HEK293 (cell line): ENCODE measurements around the gene USHBP1.

Source experiments
- IKZF3 ChIP-seq: fragments of 450-650 bp; IDR thresholded peaks from 2 replicates; pipeline ENCODE4 v1.5.0; 2018; ENCODE audit warnings: missing biosample characterization, mild to moderate bottlenecking, missing genetic modification characterization, moderate library complexity
- KLF10 ChIP-seq: fragments of 450-650 bp; IDR thresholded peaks from 2 replicates; pipeline ENCODE4 v1.5.1; 2018; ENCODE audit warnings: missing biosample characterization, mild to moderate bottlenecking, missing genetic modification characterization
- KLF16 ChIP-seq: fragments of 450-650 bp; formaldehyde crosslinking; IDR thresholded peaks from 2 replicates; pipeline ENCODE4 v1.5.1; 2017; ENCODE audit warnings: missing biosample characterization, missing genetic modification characterization
- SP2 ChIP-seq: fragments of 450-650 bp; formaldehyde crosslinking; IDR thresholded peaks from 2 replicates; pipeline ENCODE4 v1.5.1; 2016; ENCODE audit warnings: missing biosample characterization, missing genetic modification characterization
- ZBTB21 ChIP-seq: fragments of 450-650 bp; formaldehyde crosslinking; IDR thresholded peaks from 2 replicates; pipeline ENCODE4 v1.5.1; 2017; ENCODE audit warnings: missing biosample characterization, missing genetic modification characterization
- ZNF157 ChIP-seq: fragments of 450-650 bp; formaldehyde crosslinking; IDR thresholded peaks from 2 replicates; pipeline ENCODE4 v1.5.1; 2016; ENCODE audit warnings: missing biosample characterization, missing genetic modification characterization
- ZNF169 ChIP-seq: fragments of 450-650 bp; formaldehyde crosslinking; IDR thresholded peaks from 2 replicates; pipeline ENCODE4 v1.5.1; 2016; ENCODE audit warnings: missing biosample characterization, missing genetic modification characterization
- ZNF19 ChIP-seq: fragments of 450-650 bp; formaldehyde crosslinking; IDR thresholded peaks from 2 replicates; pipeline ENCODE4; 2016; ENCODE audit warnings: missing biosample characterization, missing genetic modification characterization, low read depth
- ZNF248 ChIP-seq: fragments of 450-650 bp; formaldehyde crosslinking; IDR thresholded peaks from 2 replicates; pipeline ENCODE4 v1.5.1; 2017; ENCODE audit warnings: missing biosample characterization, missing genetic modification characterization
- ZNF366 ChIP-seq: fragments of 450-650 bp; formaldehyde crosslinking; conservative IDR thresholded peaks from 2 replicates; pipeline ENCODE4 v1.5.1; 2016; ENCODE audit warnings: missing biosample characterization, missing genetic modification characterization
- ZNF473 ChIP-seq: fragments of 450-650 bp; formaldehyde crosslinking; IDR thresholded peaks from 2 replicates; pipeline ENCODE4 v1.5.1; 2017; ENCODE audit warnings: missing biosample characterization, missing genetic modification characterization
- ZNF510 ChIP-seq: fragments of 450-650 bp; formaldehyde crosslinking; IDR thresholded peaks from 2 replicates; pipeline ENCODE4 v1.5.1; 2018; ENCODE audit warnings: mild to moderate bottlenecking, missing genetic modification characterization, missing biosample characterization; ENCODE audit not compliant: insufficient replicate concordance
- ZNF549 ChIP-seq: fragments of 450-650 bp; IDR thresholded peaks from 2 replicates; pipeline ENCODE4 v1.5.1; 2018; ENCODE audit warnings: missing biosample characterization, missing genetic modification characterization, mild to moderate bottlenecking, inconsistent platforms, moderate library complexity
- ZNF610 ChIP-seq: fragments of 450-650 bp; formaldehyde crosslinking; IDR thresholded peaks from 2 replicates; pipeline ENCODE4 v1.5.1; 2016; ENCODE audit warnings: missing biosample characterization, missing genetic modification characterization, borderline replicate concordance
- ZNF747 ChIP-seq: fragments of 450-650 bp; formaldehyde crosslinking; IDR thresholded peaks from 2 replicates; pipeline ENCODE4 v1.5.1; 2016; ENCODE audit warnings: missing biosample characterization, missing genetic modification characterization
- ZNF792 ChIP-seq: fragments of 450-650 bp; formaldehyde crosslinking; IDR thresholded peaks from 2 replicates; pipeline ENCODE4 v1.5.1; 2016; ENCODE audit warnings: missing biosample characterization, missing genetic modification characterization
- ZXDB ChIP-seq: fragments of 450-650 bp; formaldehyde crosslinking; IDR thresholded peaks from 2 replicates; pipeline ENCODE4 v1.5.1; 2016; ENCODE audit warnings: missing biosample characterization, missing genetic modification characterization
- TF ChIP-seq, protein P1 (sequence below): fragments of 450-650 bp; formaldehyde crosslinking; IDR thresholded peaks from 2 replicates; pipeline ENCODE4 v1.5.1; 2016; ENCODE audit warnings: missing biosample characterization, missing genetic modification characterization
- TF ChIP-seq, protein P2 (sequence below): fragments of 450-650 bp; formaldehyde crosslinking; IDR thresholded peaks from 2 replicates; pipeline ENCODE4 v1.5.1; 2016; ENCODE audit warnings: missing biosample characterization, missing genetic modification characterization
- TF ChIP-seq, protein P3 (sequence below): fragments of 450-650 bp; formaldehyde crosslinking; IDR thresholded peaks from 2 replicates; pipeline ENCODE4 v1.5.1; 2016; ENCODE audit warnings: missing biosample characterization, missing genetic modification characterization
- TF ChIP-seq, protein P4 (sequence below): fragments of 450-650 bp; formaldehyde crosslinking; IDR thresholded peaks from 2 replicates; pipeline ENCODE4 v1.5.1; 2016; ENCODE audit warnings: missing biosample characterization, missing genetic modification characterization
- TF ChIP-seq, protein P5 (sequence below): fragments of 450-650 bp; formaldehyde crosslinking; IDR thresholded peaks from 2 replicates; pipeline ENCODE4 v1.5.1; 2016; ENCODE audit warnings: missing biosample characterization, missing genetic modification characterization, borderline replicate concordance
- TF ChIP-seq, protein P6 (sequence below): fragments of 450-650 bp; formaldehyde crosslinking; IDR thresholded peaks from 2 replicates; pipeline ENCODE4 v1.5.1; 2016; ENCODE audit warnings: missing biosample characterization, missing genetic modification characterization

USHBP1 gene

DNA sequence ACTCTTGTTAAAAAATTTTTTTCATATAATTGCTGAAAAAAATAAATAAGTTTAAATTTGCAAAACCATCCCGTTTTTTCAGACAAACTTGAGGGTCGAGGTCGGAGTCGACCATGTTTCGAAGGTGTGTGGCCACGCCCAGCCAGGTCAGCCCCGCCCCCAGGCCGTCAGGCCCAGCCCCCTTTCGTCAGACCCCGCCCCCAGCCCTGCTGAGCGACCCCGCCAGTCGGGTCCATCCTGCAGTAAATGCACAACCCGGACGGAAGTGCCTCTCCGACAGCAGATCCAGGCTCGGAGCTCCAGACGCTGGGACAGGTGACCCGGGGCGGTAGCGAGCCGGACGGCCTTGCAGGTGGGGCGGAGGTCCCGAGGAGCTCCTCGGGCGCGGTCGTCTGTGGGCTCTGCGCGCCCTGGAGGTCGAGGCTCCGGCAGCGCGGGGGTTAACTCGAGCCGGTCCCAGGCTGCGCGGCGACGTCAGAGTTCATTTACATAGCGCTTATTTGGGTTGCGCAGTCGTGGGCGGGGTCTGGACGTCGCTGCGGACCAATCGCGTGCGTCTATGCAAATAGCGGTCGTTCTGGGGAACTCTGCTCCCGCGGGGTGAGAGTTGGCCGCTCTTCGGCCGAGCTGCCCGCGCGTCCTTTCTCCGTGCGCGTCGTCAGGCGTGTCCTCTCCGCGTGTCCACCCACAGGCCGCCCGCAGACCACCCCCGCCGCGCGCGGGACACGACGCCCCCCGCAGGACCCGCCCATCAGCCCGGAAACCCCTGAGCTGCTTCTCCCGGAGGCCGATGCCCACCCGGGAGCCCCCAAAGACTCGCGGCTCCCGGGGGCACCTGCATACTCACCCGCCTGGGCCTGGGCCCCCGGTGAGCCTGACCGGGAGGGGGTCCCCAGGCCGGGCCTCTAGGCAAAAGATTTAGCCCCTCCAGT is 38.3 kb downstream of the USHBP1 start, which contains the start of gene OCEL1 (continued):
- TF ChIP-seq, protein P1, sequence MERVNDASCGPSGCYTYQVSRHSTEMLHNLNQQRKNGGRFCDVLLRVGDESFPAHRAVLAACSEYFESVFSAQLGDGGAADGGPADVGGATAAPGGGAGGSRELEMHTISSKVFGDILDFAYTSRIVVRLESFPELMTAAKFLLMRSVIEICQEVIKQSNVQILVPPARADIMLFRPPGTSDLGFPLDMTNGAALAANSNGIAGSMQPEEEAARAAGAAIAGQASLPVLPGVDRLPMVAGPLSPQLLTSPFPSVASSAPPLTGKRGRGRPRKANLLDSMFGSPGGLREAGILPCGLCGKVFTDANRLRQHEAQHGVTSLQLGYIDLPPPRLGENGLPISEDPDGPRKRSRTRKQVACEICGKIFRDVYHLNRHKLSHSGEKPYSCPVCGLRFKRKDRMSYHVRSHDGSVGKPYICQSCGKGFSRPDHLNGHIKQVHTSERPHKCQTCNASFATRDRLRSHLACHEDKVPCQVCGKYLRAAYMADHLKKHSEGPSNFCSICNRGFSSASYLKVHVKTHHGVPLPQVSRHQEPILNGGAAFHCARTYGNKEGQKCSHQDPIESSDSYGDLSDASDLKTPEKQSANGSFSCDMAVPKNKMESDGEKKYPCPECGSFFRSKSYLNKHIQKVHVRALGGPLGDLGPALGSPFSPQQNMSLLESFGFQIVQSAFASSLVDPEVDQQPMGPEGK, result peak; percentile 70
- TF ChIP-seq KLF16 (tag by site-specific recombination), result no peak; the same call in 1 of the 2 replicates
- TF ChIP-seq SP2 (tag by site-specific recombination), result peak; percentile 78
- TF ChIP-seq, protein P2, sequence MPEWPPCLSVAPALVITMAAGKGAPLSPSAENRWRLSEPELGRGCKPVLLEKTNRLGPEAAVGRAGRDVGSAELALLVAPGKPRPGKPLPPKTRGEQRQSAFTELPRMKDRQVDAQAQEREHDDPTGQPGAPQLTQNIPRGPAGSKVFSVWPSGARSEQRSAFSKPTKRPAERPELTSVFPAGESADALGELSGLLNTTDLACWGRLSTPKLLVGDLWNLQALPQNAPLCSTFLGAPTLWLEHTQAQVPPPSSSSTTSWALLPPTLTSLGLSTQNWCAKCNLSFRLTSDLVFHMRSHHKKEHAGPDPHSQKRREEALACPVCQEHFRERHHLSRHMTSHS (tag by site-specific recombination), result no peak
- TF ChIP-seq, protein P3, sequence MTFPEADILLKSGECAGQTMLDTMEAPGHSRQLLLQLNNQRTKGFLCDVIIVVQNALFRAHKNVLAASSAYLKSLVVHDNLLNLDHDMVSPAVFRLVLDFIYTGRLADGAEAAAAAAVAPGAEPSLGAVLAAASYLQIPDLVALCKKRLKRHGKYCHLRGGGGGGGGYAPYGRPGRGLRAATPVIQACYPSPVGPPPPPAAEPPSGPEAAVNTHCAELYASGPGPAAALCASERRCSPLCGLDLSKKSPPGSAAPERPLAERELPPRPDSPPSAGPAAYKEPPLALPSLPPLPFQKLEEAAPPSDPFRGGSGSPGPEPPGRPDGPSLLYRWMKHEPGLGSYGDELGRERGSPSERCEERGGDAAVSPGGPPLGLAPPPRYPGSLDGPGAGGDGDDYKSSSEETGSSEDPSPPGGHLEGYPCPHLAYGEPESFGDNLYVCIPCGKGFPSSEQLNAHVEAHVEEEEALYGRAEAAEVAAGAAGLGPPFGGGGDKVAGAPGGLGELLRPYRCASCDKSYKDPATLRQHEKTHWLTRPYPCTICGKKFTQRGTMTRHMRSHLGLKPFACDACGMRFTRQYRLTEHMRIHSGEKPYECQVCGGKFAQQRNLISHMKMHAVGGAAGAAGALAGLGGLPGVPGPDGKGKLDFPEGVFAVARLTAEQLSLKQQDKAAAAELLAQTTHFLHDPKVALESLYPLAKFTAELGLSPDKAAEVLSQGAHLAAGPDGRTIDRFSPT (tag by site-specific recombination), result peak; percentile 66
- no peak for TF ChIP-seq ZNF366 (tag by site-specific recombination)
- no peak for TF ChIP-seq ZNF157
- no peak for TF ChIP-seq ZNF473 (tag by site-specific recombination)
- TF ChIP-seq ZNF19 (tag by site-specific recombination), result no peak
- peak; percentile 86 for TF ChIP-seq IKZF3 (tag by site-specific recombination)
- TF ChIP-seq ZNF610, result peak; percentile 63; the same call in 1 of the 2 replicates
- TF ChIP-seq, protein P4, sequence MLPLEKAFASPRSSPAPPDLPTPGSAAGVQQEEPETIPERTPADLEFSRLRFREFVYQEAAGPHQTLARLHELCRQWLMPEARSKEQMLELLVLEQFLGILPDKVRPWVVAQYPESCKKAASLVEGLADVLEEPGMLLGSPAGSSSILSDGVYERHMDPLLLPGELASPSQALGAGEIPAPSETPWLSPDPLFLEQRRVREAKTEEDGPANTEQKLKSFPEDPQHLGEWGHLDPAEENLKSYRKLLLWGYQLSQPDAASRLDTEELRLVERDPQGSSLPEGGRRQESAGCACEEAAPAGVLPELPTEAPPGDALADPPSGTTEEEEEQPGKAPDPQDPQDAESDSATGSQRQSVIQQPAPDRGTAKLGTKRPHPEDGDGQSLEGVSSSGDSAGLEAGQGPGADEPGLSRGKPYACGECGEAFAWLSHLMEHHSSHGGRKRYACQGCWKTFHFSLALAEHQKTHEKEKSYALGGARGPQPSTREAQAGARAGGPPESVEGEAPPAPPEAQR (tag by site-specific recombination), result no peak
- TF ChIP-seq ZNF248, result no peak
- TF ChIP-seq ZXDB (tag by site-specific recombination), result peak; percentile 68
- TF ChIP-seq, protein P5, sequence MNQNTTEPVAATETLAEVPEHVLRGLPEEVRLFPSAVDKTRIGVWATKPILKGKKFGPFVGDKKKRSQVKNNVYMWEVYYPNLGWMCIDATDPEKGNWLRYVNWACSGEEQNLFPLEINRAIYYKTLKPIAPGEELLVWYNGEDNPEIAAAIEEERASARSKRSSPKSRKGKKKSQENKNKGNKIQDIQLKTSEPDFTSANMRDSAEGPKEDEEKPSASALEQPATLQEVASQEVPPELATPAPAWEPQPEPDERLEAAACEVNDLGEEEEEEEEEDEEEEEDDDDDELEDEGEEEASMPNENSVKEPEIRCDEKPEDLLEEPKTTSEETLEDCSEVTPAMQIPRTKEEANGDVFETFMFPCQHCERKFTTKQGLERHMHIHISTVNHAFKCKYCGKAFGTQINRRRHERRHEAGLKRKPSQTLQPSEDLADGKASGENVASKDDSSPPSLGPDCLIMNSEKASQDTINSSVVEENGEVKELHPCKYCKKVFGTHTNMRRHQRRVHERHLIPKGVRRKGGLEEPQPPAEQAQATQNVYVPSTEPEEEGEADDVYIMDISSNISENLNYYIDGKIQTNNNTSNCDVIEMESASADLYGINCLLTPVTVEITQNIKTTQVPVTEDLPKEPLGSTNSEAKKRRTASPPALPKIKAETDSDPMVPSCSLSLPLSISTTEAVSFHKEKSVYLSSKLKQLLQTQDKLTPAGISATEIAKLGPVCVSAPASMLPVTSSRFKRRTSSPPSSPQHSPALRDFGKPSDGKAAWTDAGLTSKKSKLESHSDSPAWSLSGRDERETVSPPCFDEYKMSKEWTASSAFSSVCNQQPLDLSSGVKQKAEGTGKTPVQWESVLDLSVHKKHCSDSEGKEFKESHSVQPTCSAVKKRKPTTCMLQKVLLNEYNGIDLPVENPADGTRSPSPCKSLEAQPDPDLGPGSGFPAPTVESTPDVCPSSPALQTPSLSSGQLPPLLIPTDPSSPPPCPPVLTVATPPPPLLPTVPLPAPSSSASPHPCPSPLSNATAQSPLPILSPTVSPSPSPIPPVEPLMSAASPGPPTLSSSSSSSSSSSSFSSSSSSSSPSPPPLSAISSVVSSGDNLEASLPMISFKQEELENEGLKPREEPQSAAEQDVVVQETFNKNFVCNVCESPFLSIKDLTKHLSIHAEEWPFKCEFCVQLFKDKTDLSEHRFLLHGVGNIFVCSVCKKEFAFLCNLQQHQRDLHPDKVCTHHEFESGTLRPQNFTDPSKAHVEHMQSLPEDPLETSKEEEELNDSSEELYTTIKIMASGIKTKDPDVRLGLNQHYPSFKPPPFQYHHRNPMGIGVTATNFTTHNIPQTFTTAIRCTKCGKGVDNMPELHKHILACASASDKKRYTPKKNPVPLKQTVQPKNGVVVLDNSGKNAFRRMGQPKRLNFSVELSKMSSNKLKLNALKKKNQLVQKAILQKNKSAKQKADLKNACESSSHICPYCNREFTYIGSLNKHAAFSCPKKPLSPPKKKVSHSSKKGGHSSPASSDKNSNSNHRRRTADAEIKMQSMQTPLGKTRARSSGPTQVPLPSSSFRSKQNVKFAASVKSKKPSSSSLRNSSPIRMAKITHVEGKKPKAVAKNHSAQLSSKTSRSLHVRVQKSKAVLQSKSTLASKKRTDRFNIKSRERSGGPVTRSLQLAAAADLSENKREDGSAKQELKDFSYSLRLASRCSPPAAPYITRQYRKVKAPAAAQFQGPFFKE, result no peak
- TF ChIP-seq, protein P6, sequence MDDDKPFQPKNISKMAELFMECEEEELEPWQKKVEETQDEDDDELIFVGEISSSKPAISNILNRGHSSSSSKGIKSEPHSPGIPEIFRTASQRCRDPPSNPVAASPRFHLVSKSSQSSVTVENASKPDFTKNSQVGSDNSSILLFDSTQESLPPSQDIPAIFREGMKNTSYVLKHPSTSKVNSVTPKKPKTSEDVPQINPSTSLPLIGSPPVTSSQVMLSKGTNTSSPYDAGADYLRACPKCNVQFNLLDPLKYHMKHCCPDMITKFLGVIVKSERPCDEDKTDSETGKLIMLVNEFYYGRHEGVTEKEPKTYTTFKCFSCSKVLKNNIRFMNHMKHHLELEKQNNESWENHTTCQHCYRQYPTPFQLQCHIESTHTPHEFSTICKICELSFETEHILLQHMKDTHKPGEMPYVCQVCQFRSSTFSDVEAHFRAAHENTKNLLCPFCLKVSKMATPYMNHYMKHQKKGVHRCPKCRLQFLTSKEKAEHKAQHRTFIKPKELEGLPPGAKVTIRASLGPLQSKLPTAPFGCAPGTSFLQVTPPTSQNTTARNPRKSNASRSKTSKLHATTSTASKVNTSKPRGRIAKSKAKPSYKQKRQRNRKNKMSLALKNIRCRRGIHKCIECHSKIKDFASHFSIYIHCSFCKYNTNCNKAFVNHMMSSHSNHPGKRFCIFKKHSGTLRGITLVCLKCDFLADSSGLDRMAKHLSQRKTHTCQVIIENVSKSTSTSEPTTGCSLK (tag by site-specific recombination), result no peak
- TF ChIP-seq ZNF792 (tag by site-specific recombination), result no peak
- no peak for TF ChIP-seq ZNF747
- TF ChIP-seq ZBTB21 (tag by site-specific recombination), result peak; percentile 52; the same call in 1 of the 2 replicates
- no peak for TF ChIP-seq ZNF510 (tag by site-specific recombination)
- no peak for TF ChIP-seq ZNF169 (tag by site-specific recombination)
- TF ChIP-seq ZNF549 (tag by site-specific recombination), result no peak
- TF ChIP-seq KLF10, result peak; percentile 68
